Immature natural killer cell (primary cell): Measurements from ENCODE around the gene KLF6. TPM values are rescaled to one million over a fixed set of nuclear protein-coding genes. Genes with fewer than 3 reads are reported as not detected.
A peak's percentile ranks its signal among the peaks of the same experiment; 100 is the strongest.

ENCODE experiments used
- DNase-seq, 3 donors: peaks; one replicate each; pipeline ENCODE4 v3.0.0; 2022; ENCODE audit warnings: mixed read lengths in 1 of 3
- H3K27ac Mint-ChIP-seq, 6 donors: one replicate each; pipeline ENCODE4 v1.8.0; 2020; ENCODE audit warnings: mixed read lengths in 6 of 6, mild to moderate bottlenecking in 5 of 6, inconsistent platforms in 4 of 6, moderate library complexity in 3 of 6
- H3K27me3 Mint-ChIP-seq, 3 donors: one replicate each; pipeline ENCODE4 v1.8.0; 2020 to 2021; ENCODE audit warnings: low read depth in 3 of 3, mild to moderate bottlenecking in 3 of 3, mixed read lengths in 3 of 3, moderate library complexity in 3 of 3, inconsistent platforms in 1 of 3
- H3K36me3 Mint-ChIP-seq, 3 donors: one replicate each; pipeline ENCODE4 v1.8.0; 2020; ENCODE audit warnings: mixed read lengths in 3 of 3, inconsistent platforms in 2 of 3, mild to moderate bottlenecking in 2 of 3
- H3K4me1 Mint-ChIP-seq, 2 donors: one replicate each; pipeline ENCODE4 v1.8.0; 2020; ENCODE audit warnings: inconsistent platforms in 2 of 2, mild to moderate bottlenecking in 2 of 2, mixed read lengths in 2 of 2, moderate library complexity in 1 of 2
- H3K4me3 Mint-ChIP-seq, 5 donors: one replicate each; pipeline ENCODE4 v1.8.0; 2020; ENCODE audit warnings: mild to moderate bottlenecking in 5 of 5, mixed read lengths in 5 of 5, inconsistent platforms in 3 of 5, moderate library complexity in 3 of 5
- H3K9me3 Mint-ChIP-seq, 6 donors: one replicate each; pipeline ENCODE4 v1.8.0; 2020; ENCODE audit warnings: mild to moderate bottlenecking in 6 of 6, mixed read lengths in 6 of 6, inconsistent platforms in 4 of 6, moderate library complexity in 3 of 6
- polyA plus RNA-seq, 3 donors: library from polyadenylated mRNA; unstranded; fragments of 300-500 nt; fragmentation: Illumina TruSeq; gene quantifications; one replicate each; pipeline ENCODE4 v1.2.3, GENCODE V29; 2021

KLF6 gene
- polyA plus RNA-seq, 3 donors from 2014 or later, result 343 to 423 (median 353) TPM

DNA sequence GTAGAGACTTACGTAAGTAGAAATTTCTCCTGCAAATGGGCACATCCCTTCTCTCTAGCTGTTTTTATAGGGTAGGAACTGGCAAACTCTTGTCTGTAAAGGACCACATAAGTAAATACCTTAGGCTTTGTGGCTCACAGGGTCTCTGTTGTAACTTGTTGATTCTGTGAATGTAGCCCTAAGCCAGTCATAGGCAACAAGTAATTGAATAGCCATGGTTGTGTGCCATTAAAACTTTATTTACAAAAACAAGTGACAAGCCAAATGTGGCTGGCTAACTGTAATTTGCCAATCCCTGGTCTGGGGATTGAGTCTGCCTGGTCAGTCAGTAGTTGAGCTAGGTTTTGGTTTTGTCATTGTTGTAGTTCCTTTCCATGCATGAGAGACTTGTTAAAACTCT lies 5.3 kb upstream of the KLF6 start:
- no peak for DNase-seq
- Mint-ChIP-seq H3K4me1 (peaks cover 8 to 13% of the 10 kb centered on the region in 2 donors), H3K9me3 (peaks cover 0 to 3% (median 0%) of the 10 kb centered on the region in 6 donors), H3K4me3 (no peak overlapping the region), H3K27ac (no peak overlapping the region), H3K27me3 (peaks cover 9 to 18% (median 13%) of the 10 kb centered on the region in 3 donors), H3K36me3 (no peaks in the 10 kb centered on the region)

DNA sequence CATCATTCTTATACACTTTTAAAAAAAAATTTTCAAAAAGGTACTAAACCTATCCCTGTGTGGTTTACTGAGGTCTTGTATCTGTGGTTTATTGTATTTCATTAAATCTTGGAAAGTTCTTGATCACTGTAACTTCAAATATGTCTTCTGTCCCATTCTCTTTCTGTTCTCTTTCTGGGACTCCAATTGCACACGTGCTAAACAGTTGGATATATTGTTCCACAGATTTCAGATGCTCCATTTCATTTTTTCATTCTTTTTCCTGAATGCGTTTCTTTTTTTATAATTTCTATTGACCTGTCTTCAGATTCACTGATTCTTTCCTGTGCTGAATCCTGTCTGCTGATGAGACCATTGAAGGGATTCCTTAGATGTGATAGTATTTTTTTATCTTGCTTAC lies 4.6 kb upstream of the KLF6 start:
- Mint-ChIP-seq H3K4me3 (no peak overlapping the region), H3K36me3 (no peaks in the 10 kb centered on the region), H3K27ac (no peak overlapping the region)

DNA sequence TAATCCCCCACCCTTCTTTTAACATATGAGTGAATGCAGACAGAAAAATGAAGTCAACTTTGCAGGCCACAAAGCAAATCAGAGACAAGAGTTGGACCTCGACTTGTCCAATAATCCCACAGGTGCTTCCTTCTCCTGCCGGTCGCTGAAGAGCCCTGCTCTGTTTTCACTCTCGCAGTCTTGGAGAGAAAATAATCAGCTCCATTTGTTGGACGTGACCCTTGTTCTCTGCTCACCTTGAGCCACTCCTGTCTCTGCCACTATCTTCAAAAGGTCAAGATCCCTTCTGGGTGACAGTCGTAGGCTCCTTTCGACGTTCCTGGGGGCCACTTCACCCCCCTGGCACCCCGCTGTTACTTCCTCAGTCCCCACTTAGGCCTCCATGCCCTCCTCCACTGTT lies 2.8 kb upstream of the KLF6 start:
- Mint-ChIP-seq H3K4me1 (peaks cover 13% of the 10 kb centered on the region in 2 donors), H3K27ac (peak overlapping the region in 3 of 6 donors; percentile 19 to 55 (median 32)), H3K36me3 (peaks cover 11 to 16% (median 11%) of the 10 kb centered on the region in 3 donors), H3K27me3 (peaks cover 29 to 40% (median 35%) of the 10 kb centered on the region in 3 donors), H3K9me3 (peaks cover 0 to 3% (median 0%) of the 10 kb centered on the region in 6 donors), H3K4me3 (no peak overlapping the region)
- DNase-seq, result no peak

More for the DNA sequence above, 4.6 kb upstream of the KLF6 start:
- Mint-ChIP-seq H3K27me3 (peaks cover 13 to 22% (median 18%) of the 10 kb centered on the region in 3 donors), H3K9me3 (peaks cover 0 to 3% (median 0%) of the 10 kb centered on the region in 6 donors), H3K4me1 (peaks cover 8 to 13% of the 10 kb centered on the region in 2 donors)
- DNase-seq, result no peak

DNA sequence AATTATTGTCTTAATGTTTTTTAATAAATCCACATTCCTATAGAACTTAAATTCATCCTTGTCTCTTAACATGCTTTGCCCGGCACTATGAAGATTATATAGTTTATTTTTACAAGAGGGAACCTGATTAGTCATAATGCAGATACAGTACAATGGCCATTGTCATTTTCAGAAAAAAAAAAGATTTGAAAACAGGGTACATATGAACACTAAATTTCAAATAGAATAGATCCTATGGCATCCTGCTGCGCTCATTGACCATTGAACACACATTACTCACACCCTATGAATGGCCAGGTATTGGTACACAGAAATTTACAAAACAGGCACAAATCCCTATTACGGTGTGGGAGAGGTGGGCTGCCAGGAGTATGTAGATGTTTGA lies 2.0 kb upstream of the KLF6 start:
- peaks cover 19 to 21% of the 10 kb centered on the region in 2 donors for H3K4me1 Mint-ChIP-seq
- peak overlapping the region; percentile 9 to 95 (median 27) for H3K4me3 Mint-ChIP-seq

DNA sequence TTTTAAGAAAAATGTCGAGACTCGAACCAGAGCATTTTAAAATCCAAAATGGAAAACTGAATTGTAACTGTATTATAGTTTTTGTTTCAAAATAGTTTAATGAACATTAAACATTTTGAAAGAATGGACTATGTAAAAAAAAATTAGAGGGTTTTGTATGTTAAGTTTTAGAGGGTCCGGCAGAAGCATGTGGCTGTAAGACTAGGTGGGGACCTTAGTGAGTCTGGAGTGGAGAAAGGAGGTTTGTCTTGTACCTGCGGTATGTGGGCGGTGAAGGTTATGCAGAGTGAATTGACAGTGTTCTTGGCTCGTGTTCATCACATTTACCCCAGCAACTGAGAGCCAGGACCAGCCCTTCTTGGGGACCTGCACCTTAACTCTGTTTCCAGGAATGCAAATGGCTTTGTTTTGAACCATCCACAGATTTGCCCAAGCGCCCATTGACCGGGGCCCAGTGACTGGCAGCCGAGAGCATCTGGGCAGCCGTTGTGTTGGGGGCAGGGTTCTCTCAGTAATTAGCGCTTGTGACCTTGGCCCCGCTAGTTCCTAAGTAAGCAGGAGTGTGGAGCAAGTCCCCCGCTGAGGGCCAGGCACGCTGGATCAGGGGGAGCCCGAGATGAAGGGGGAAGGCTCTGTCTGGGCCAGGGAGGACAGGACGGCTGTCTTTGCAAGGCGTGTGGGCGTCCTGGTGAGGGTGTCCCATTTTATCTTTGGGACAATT lies 1.4 kb upstream of the KLF6 start:
- Mint-ChIP-seq H3K9me3 (peaks cover 0 to 3% (median 0%) of the 10 kb centered on the region in 6 donors), H3K4me3 (peak overlapping the region; percentile 90 to 97 (median 94)), H3K27me3 (peaks cover 43 to 52% (median 49%) of the 10 kb centered on the region in 3 donors), H3K27ac (peak overlapping the region; percentile 96 to 99 (median 98)), H3K4me1 (peaks cover 24 to 27% of the 10 kb centered on the region in 2 donors), H3K36me3 (peaks cover 21 to 30% (median 22%) of the 10 kb centered on the region in 3 donors)
- DNase-seq, result peak in 1 of 3 donors; percentile 32

More for the DNA sequence above, 2.0 kb upstream of the KLF6 start:
- H3K27ac Mint-ChIP-seq, result peak overlapping the region; percentile 55 to 98 (median 96)
- no peak for DNase-seq
- peaks cover 16 to 24% (median 16%) of the 10 kb centered on the region in 3 donors for H3K36me3 Mint-ChIP-seq
- H3K9me3 Mint-ChIP-seq, result peaks cover 0 to 3% (median 0%) of the 10 kb centered on the region in 6 donors
- peaks cover 37 to 48% (median 43%) of the 10 kb centered on the region in 3 donors for H3K27me3 Mint-ChIP-seq

DNA sequence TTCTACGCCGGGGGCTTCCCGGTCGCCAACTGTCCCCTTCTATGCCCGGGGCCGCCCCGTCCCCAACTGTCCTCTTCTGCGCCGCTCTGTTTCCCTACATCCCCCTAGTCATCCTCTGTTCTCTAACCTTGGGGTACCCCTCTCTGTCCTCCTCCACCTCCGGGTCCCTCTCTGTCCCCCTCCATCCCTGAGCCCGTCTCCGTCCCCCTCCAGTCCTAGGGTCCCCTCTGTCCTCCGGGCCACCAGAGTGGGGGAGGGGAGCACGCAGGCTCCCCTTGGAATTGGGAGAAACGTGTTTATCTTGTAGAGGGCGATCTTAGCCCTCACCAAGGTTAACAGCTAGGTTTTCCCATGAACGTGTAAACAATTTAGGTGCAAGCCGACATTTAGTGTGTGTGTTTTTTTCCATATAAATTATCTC lies 852 bp upstream of the KLF6 start:
- peak in 1 of 3 donors; percentile 47 for DNase-seq

DNA sequence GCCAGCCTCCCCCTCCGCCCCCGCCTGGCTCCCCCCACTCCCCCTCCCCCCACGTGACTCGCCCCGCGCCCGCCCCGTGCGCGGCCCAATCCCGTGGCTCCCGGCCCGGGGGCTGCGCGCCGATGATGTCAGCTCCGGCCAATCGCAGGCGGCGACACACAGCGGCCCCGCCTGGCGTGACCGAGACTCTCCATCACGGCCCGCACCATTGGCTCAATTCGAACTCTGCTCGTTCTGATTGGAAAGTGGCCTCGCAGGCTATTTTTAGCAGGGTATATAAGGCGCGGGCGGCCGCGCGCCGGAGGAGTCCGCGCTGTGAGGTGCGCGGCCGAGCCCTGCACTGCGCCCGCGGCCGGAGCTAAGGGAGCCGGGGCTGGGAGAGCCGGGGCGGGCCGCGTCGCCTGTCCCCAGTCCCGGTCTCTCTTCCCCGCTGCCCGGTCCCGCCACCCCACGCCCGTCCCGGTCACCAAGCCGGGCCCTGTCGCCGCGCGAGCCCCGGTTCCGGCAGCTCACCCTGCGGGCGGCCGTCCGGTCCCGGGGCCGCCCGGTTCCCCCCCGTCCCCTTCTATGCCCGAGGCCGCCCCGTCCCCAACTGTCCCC lies 342 bp upstream of the KLF6 start:
- peak; percentile 100 for DNase-seq
- peaks cover 0 to 3% (median 0%) of the 10 kb centered on the region in 6 donors for H3K9me3 Mint-ChIP-seq
- H3K27ac Mint-ChIP-seq, result peak overlapping the region; percentile 96 to 99 (median 98)
- H3K4me1 Mint-ChIP-seq, result peaks cover 36 to 38% of the 10 kb centered on the region in 2 donors
- H3K4me3 Mint-ChIP-seq, result peak overlapping the region; percentile 92 to 98 (median 95)
- peaks cover 31 to 40% (median 32%) of the 10 kb centered on the region in 3 donors for H3K36me3 Mint-ChIP-seq
- H3K27me3 Mint-ChIP-seq, result peaks cover 52 to 58% (median 54%) of the 10 kb centered on the region in 3 donors

More for the DNA sequence above, 852 bp upstream of the KLF6 start:
- H3K36me3 Mint-ChIP-seq, result peaks cover 26 to 35% (median 27%) of the 10 kb centered on the region in 3 donors
- H3K4me1 Mint-ChIP-seq, result peaks cover 30 to 33% of the 10 kb centered on the region in 2 donors
- H3K27ac Mint-ChIP-seq, result peak overlapping the region; percentile 96 to 99 (median 98)
- peaks cover 49 to 55% (median 52%) of the 10 kb centered on the region in 3 donors for H3K27me3 Mint-ChIP-seq
- peaks cover 0 to 3% (median 0%) of the 10 kb centered on the region in 6 donors for H3K9me3 Mint-ChIP-seq
- H3K4me3 Mint-ChIP-seq, result peak overlapping the region; percentile 90 to 97 (median 94)

DNA sequence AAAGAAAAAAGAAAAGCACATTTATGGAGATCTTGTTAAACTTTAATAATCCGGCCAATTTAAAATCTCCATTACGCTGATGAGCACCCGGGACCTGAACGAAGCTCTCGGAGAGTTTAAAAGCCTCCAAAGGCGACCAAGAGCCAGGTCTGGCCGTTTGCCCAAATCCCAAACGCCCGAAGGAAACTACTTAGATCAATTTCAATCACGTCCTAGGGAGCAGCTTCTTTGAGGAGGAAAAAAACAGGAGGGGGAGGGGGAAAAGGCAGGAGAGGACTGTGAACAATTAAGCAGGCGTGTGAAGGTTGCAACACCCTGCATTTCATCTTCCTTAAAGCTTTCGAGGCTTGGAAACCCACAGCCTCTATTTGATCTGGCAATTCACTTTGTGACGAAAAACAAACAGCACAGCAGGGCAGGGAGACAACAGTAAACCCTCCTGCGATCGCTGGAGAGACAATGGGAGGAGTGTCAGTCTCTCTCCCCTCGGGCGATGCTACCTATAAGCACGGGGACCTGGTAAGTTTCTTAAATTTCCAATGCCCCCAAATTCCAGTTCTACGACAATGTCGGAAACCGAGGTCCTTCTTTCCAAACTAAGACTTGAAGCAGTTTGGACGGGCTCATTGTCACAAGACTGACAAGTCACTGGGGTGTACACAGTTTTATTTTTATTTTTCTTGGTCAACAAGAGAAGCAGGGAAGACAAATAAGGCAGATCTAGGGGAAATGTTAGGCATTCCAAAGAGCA lies 1.2 kb downstream of the KLF6 start:
- peak; percentile 43 to 65 (median 62) for DNase-seq
- Mint-ChIP-seq H3K36me3 (peaks cover 40 to 50% (median 47%) of the 10 kb centered on the region in 3 donors), H3K9me3 (no peaks in the 10 kb centered on the region), H3K27me3 (peaks cover 55 to 68% (median 58%) of the 10 kb centered on the region in 3 donors), H3K4me3 (peak overlapping the region; percentile 92 to 98 (median 95)), H3K4me1 (peaks cover 50 to 53% of the 10 kb centered on the region in 2 donors), H3K27ac (peak overlapping the region; percentile 98 to 99 (median 99))

DNA sequence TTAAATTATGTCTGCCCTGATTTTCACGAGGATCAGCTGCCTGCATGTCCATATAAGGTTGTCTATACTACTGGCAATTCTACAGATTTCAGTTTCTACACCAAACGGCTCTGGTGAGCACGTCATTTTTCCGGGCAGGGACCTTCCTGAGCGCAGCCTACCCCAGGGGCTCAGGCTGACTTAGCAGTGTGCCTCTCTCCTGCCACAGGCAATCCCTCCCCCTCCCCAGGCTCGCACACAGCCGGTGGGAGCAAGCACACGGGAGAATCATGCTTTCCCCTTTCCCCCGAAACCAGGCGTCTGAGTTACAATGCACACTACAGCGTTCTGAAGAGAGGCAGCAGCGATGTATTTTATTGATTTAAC lies 1.7 kb downstream of the KLF6 start:
- H3K4me1 Mint-ChIP-seq, result peaks cover 56 to 58% of the 10 kb centered on the region in 2 donors
- no peaks in the 10 kb centered on the region for H3K9me3 Mint-ChIP-seq
- H3K27ac Mint-ChIP-seq, result peak overlapping the region; percentile 98 to 99 (median 99)
- peak overlapping the region; percentile 92 to 98 (median 95) for H3K4me3 Mint-ChIP-seq
- peaks cover 43 to 55% (median 51%) of the 10 kb centered on the region in 3 donors for H3K36me3 Mint-ChIP-seq
- DNase-seq, result peak; percentile 61 to 76 (median 71)
- peaks cover 55 to 71% (median 62%) of the 10 kb centered on the region in 3 donors for H3K27me3 Mint-ChIP-seq

DNA sequence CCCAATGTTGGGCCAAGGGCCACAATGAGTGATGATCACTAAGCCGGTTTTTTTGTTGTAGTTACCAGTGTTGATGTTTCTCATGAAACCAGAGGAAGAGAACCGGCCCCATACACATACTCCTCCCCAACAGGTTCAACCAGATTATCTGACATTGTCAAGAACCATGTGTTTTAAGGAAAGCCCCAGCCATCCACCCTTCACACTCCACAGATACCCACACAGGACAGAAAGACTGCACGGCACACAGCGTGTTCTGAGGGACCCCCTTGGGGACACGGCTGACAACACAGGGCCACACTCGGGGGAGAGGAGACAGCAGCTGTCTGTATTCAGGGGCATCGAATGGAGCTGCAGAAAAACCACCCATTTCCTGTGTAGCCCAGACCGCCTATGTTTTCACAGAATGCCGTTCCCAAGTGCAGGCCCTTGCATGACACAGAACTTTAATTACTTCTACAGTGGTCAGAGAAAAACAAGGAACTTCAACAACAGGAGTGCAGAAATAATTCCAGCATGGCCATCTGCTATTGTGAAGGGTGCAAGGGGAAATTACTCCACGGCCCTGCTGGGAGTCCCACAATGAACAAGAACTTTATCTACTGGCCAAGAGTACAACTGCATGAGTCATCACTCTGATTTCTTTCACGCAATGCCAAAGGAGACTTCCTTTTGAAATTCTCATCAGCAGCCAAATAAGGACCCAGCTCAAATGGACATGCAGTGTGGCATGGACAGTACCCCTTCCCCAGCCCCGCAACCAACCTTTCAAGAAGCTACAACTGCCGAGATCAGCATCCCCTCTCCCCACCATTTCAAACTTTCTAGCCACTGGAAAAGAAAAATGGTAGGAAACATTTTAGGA lies 2.3 kb downstream of the KLF6 start:
- H3K27me3 Mint-ChIP-seq, result peaks cover 55 to 71% (median 60%) of the 10 kb centered on the region in 3 donors
- H3K4me1 Mint-ChIP-seq, result peaks cover 62 to 64% of the 10 kb centered on the region in 2 donors
- peaks cover 48 to 61% (median 58%) of the 10 kb centered on the region in 3 donors for H3K36me3 Mint-ChIP-seq

DNA sequence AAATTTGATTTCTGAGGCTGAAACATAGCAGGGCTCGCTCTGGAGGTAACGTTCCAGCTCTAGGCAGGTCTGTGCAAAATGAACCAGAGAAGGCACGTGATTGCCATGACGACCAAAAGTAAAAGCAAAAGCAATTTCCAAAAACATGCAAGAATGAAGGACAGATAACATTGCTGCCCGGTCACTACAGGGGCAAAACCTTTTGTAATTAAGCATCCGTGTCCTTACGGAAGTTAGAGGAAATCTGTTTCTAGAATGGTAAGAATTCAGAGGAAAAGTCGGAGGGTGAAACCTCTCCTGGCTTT lies 2.9 kb downstream of the KLF6 start:
- no peaks in the 10 kb centered on the region for H3K9me3 Mint-ChIP-seq
- peak; percentile 74 to 83 (median 80) for DNase-seq
- H3K27me3 Mint-ChIP-seq, result peaks cover 57 to 75% (median 61%) of the 10 kb centered on the region in 3 donors

More for the DNA sequence above, 2.3 kb downstream of the KLF6 start:
- Mint-ChIP-seq H3K9me3 (no peaks in the 10 kb centered on the region), H3K27ac (peak overlapping the region; percentile 98 to 99 (median 99)), H3K4me3 (peak overlapping the region; percentile 92 to 98 (median 95))
- peak; percentile 78 to 82 (median 81) for DNase-seq

DNA sequence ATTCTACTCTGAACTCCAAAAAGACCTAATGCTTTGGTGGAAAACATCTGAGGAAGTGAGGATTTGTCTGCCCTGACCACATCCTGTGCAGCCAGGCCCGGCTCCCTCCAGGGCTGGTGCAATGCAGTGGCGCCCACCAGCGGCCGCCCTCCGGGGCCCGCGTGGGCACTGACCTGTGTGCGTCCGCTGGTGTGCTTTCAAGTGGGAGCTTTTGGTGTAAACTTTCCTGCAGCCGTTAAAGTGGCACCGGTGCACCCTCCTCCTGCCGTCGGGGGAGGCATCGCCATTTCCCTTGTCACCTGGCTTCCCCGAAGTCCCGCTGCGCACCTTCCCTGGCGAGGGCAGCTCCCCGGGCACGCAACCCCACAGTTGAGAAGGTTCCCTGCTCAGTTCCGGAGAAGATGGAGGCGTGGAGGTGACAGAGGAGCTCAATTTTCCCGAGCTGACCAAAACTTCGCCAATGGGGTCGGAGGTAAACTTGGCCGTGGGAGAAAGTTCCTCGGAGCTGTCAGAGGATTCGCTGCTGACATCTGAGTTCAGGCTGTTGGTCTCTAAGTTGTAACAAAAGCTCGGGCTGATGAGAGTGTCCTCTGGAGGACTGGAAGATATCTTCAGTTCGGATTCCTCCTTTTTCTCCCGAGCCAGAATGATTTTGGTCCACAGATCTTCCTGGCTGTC lies 3.4 kb downstream of the KLF6 start:
- H3K4me1 Mint-ChIP-seq, result peaks cover 68 to 74% of the 10 kb centered on the region in 2 donors
- DNase-seq, result peak; percentile 70 to 76 (median 75)
- peak overlapping the region; percentile 98 to 99 (median 99) for H3K27ac Mint-ChIP-seq
- peaks cover 54 to 69% (median 67%) of the 10 kb centered on the region in 3 donors for H3K36me3 Mint-ChIP-seq
- H3K9me3 Mint-ChIP-seq, result no peaks in the 10 kb centered on the region
- H3K27me3 Mint-ChIP-seq, result peaks cover 52 to 79% (median 63%) of the 10 kb centered on the region in 3 donors
- peak overlapping the region; percentile 92 to 98 (median 95) for H3K4me3 Mint-ChIP-seq

More for the DNA sequence above, 2.9 kb downstream of the KLF6 start:
- Mint-ChIP-seq H3K27ac (peak overlapping the region; percentile 98 to 99 (median 99)), H3K36me3 (peaks cover 50 to 65% (median 62%) of the 10 kb centered on the region in 3 donors), H3K4me1 (peaks cover 67 to 70% of the 10 kb centered on the region in 2 donors), H3K4me3 (peak overlapping the region; percentile 92 to 98 (median 95))
